Measurements from ENCODE around the gene KCNG3.

The KCNG3 gene, protein sequence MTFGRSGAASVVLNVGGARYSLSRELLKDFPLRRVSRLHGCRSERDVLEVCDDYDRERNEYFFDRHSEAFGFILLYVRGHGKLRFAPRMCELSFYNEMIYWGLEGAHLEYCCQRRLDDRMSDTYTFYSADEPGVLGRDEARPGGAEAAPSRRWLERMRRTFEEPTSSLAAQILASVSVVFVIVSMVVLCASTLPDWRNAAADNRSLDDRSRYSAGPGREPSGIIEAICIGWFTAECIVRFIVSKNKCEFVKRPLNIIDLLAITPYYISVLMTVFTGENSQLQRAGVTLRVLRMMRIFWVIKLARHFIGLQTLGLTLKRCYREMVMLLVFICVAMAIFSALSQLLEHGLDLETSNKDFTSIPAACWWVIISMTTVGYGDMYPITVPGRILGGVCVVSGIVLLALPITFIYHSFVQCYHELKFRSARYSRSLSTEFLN

DNA sequence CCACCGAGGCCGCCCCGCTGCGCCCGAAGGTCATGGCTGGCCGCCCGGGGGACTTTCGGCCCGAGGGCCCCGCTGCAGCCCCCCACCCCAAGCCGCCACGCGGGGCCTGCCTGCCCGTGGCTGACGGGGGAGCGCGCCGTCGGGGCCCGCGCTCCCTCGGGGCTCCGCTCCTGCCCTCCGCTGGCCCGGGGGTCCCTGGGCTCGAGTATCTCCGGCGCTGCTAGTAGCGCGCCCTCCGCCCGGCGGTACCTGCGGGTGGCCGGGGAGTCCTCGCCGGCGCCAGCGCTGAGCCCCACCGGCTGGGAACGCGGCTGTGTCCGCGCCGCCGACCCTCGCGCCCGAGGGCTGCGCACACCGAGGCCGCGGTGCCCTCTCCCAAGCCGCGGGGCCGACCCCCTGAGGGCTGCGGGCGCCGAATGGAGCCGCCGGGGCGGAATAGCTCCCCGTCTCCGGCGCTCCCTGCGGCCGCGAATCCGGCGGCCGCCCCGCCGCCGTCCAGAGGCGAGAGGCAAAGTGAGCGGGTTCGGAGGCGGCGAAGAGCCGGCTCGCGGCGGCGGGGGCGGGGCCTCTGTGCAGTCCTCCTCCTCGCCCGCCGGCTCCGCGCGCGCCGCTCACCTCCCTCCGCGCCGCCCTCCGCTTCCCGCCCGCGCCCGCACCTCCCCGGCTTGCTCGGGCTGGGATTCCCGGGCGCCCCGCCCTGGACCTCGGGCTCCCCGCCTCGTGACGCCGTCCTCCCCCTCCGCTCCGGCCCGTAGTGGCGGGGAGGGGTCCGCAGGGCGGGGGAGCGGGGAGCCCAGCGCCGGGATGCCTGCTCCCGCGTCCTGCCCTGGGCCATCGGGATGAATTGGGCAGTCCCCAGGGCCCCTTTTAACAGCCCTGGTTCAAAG is at the start of gene KCNG3:
TSS of gene KCNG3 (minus strand) at position 515 of the 887 bp plus-strand sequence. CDS start at position 34, 481 bp downstream.
- peak; percentile 44 for DNase-seq

DNA sequence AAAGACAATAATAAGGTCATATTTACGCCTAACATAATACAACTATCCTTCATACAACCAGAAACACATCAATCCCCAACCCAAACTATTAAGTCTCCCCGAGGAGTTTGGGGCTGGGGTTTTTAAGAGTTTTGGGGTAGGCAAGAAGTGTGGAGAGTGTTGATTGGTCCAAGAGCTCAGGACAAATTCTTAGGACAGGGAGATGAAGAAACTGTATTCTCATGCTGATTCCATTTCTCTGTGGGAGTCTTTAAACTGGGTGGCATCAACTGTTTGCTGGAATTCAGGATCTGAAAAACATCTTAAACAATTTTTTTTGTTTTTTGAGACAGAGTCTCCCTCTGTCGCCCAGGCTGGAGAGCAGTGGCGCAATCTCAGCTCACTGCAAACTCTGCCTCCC is 49.1 kb upstream of the KCNG3 start:
- no peak for DNase-seq

DNA sequence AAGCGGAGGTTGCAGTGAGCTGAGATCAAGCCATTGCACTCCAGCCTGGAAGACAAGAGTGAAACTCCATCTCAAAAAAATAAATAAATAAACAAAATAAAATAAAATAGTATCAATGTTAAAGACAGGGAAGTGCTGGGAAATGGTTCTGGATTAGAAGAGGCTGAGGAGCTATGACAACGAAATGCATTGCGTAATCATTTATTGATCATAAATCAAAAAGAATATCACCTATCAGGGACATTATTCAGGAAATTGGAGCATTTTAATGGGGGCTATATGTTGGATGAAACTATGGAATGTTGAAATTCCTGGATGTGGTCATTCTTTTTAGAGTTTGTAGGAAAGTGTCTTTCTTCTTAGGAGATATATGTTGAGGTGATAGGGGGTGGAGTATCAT is 43.7 kb upstream of the KCNG3 start:
- no peak for DNase-seq

DNA sequence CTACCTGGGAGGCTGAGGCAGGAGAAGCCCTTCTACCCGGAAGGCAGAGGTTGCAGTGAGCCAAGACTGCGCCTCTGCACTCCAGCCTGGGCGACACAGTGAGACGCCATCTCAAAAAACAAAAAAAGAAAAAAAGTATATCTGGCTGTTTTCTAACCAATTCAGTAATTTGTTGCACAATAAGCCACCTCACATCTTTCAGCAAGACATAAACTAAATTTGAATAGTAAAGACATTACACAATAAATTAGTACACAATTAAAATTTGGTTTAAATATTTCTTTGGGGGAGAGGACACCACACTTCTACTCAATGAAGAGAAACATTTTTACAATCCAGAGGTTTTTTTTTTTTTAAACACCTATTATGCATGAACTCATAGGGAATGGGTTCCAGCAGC is 38.6 kb upstream of the KCNG3 start:
- no peak for DNase-seq

DNA sequence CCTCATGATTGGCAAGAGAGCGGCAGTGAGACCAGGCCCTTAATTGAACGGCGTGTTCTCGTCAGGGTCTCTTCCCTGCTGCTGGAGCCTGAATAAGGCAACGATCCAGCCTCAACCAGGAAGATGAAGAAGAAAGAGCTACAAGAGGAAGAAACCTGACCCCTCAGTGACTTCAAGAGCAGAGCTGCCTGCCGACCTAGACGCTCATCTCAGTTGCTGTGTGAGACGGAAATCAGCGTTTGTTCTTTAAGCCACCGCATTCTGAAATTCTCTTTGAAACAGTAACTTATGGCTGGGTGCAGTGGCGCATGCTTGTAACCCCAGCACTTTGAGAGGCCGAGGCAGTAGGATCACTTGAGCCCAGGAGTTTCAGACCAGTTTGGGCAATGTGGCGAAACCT is 29.6 kb upstream of the KCNG3 start:
- no peak for DNase-seq

DNA sequence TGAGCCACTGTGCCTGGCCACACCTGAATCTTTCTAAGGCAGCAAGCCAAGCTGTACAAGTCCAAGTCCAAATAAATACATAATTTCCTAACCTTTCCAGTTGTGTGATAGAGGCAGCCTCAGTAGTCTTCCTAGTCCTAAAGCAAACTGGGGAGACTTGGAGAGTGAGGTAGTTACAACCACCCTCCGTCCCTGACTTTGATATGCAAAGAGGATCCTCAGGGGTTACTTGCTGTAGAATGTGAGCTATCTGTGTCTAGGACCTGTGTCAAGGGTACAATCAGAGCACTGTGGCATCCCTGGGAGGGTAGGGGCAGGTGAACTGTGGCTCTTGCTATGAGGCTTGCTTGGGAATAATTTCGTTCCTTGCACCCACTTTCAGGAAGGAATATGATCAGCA is 28.3 kb upstream of the KCNG3 start:
- DNase-seq, result no peak

DNA sequence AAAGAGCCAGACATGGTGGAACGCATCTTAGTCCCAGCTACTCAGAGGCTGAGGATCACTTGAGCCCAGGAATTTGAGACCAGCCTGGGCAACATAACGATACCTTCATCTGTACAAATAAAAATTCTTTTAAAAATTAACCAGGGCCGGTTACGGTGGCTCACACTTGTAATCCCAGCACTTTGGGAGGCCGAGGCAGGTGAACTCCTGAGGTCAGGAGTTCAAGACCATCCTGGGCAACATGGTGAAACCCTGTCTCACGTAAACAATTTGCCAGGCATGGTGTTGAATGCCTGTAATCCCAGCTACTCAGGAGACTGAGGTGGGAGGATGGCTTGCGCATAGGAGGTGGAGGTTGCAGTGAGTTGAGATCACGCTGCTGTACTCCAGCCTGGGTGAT is 25.8 kb upstream of the KCNG3 start:
- DNase-seq, result no peak

DNA sequence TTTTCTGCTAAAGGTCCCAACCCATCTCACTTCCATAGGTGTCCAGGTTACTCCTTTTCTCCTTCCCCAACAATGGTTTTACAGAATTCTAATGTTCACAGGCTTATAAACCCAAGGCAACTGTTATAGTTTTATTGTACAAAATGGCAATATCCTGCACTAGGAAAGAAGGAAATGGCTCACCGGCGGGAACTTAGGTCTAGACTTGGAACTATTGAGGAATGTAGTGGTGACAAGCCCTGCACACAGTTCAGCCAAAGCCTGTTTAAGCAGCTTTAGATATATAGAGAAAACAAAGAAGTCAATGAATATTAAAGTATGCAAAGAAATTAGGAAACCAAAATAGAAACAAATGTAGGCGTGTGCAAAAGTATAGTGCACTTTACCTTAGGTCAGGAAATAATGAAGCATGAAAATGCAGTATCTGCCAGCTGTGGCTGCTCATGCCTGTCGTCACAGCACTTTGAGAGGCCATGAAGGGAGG is 22.7 kb upstream of the KCNG3 start:
- no peak for DNase-seq

DNA sequence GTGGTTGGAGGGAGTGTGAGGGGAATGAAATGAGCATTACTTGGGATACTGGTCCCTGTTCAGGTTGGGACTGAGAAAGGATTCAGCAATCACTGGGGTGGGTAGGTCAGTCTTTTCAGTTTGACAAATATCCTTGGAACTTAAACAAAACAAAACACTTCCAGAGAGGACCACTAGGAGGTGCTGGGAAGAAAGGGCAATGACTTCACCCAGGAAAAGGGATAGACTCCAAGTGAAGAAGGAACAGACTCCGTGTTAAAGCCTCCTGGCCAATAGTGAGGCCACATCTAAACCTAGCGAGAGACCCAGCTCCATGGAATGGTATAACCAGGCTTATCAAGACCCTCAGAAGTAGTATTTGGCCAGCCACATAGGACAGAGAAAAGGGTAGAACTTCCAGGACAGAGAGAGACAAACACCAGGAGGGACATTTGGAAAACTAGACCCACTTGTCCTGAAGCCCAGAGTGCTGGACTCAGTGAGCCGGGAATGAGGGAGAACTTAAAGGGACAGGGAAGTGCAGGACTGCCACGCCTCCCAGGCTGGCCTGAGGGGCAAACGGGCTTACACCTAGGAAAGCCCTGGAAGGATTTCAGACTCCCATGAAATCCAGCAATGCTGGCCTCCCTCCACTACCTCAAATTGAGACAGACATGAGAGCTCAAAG is 19.6 kb upstream of the KCNG3 start:
- peak; percentile 50 for DNase-seq

DNA sequence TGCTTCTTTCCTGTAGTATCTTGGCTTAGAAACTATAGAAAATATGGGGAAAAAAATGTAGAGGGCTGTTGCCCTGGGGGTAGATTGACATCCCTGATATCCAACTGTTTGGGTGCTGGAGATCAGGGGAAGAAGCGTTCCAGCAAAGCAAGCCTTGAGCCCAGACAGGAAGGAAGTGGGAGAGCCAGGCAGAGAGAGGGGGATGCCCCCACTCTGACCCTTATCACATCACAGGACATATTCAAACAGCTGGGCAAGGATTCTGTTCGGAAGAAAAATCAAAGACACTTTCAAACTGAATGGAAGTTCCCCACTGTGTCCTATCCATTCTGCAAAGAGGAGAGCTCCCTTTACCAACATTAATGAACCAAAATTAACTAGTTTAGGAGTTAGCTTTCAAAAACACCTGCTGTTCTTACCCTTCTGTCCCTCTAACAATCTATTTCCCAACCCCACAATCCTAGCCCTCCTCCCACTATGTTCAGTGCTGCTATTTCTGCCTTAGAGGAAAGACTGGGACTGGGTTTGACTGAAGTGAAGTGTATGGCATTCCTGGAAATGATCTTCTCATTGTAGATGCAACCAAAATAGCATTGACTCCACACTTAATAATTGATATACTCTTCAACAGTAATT is 16.9 kb upstream of the KCNG3 start:
- peak; percentile 30 for DNase-seq

DNA sequence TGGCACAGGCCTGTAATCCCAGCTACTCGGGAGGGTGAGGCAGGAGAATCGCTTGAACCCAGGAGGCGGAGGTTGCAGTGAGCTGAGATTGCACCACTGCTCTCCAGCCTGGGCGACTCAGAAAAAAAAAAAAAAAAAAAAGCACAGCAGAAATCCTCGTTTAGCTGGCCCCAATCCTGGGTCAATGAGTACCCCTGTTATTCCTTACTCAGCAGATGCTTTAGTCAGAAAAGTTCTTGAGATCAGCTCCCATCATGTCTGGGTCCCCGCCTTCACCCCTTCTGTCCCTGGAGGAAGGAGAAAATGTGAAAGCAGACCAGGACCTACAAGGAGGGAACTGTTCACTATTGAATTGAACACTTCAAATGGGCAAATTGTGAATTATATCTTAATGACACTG is 16.4 kb upstream of the KCNG3 start:
- DNase-seq, result no peak

DNA sequence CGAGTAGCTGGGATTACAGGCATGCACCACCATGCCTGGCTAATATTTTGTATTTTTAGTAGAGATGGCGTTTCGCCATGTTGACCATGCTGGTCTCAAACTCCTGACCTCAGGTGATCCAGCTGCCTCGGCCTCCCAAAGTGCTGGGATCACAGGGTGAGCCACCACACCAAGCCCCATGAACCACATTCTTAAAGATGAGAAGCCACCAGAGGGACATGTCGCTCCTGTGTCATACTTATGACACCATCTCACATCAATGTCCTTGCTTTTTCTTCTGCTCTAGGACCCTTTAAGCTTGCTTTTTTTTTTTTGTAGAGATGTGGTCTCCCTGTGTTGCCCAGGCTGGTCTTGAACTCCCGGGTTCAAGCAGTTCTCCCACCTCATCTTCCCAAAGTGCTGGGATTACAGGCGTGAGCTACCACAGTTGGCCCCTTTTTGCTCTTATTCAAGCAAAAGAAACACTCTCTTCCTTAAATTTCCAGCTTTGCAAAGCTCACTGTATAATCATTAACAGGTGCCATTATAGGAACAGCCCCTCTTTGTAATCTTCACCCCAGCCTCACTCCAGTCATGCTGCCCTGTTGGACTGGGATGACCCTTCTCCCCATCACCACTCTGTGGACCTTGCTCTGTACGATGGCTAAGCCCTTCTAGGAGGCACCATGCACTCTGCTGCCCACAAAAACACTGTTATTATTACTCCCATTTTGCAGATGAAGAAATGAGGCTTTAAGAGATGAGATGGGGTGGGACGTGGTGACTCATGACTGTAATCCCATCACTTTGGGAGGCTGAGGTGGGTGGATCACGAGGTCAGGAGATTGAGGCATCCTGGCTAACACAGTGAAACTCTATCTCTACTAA is 10.8 kb upstream of the KCNG3 start:
- no peak for DNase-seq

DNA sequence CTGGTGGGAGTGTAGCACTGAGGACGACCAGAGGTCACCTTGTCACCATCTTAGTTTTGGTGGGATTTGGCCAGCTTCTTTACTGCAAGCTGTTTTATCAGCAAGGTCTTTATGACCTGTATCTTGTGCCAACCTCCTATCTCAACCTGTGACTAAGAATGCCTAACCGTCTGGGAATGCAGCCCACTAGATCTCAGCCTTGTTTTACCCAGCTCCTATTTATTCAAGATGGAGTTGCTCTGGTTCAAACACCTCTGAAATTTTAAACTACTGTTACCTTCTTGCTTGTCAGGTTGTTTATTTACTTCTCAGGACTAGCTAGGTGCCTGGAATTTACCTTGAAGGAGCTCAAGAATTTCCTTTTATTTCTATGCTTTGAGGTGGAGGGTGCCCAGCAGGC is 9.5 kb upstream of the KCNG3 start:
- no peak for DNase-seq

DNA sequence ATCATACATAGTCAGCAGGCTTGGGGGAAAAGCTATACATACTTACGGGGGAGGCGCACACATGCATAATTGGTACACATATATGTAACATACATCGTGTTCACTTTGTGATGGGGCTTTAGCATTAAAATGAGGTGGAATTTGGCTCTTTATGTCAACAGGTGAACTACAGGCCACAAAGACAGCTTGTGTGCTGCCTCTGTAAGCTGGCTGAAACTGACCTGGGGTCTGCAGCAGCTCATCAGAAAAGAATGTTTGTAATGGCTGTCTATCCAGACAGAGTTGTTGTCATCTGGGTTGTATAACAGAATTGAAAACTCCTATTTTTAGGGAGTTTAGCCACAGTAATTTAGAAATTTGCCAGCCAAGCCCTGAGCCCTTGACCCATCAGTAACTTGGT is 4.7 kb upstream of the KCNG3 start:
- DNase-seq, result no peak

DNA sequence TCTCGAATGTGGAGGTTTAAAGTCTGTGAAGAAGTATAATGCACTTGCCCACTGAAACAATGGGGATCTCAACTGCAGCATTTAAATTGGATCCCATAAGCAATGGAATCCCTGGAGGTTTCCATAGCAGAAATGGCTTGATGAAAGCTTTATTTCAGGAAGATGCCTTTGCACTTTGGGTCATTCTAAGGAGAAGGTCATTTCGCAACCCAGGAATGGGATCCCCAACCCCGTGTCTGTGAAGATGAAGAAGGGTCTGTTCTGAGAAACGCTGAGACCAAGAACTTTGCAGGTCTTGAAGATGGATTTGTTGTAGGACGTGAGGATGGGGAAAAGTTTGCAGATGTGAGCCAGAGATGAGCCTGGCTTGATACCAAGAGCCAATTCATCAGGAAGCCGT is 1.8 kb upstream of the KCNG3 start:
- no peak for DNase-seq

DNA sequence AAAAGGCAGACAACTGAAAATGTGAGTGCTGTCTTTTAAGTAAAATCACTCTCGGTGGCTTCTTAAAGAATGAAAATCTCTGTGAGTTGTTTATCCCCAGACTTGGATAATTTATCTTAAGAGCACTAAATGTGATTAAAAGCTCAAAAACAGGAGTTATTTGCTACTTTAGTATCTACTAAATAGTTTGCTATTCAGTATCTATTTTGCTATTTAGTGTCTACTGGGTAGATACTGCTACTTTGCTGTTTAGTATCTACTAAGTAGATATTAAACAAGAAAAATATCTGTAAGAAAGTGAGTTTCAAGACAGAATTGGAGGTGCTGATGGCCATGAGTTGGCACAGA is 1.4 kb upstream of the KCNG3 start:
- DNase-seq, result no peak

DNA sequence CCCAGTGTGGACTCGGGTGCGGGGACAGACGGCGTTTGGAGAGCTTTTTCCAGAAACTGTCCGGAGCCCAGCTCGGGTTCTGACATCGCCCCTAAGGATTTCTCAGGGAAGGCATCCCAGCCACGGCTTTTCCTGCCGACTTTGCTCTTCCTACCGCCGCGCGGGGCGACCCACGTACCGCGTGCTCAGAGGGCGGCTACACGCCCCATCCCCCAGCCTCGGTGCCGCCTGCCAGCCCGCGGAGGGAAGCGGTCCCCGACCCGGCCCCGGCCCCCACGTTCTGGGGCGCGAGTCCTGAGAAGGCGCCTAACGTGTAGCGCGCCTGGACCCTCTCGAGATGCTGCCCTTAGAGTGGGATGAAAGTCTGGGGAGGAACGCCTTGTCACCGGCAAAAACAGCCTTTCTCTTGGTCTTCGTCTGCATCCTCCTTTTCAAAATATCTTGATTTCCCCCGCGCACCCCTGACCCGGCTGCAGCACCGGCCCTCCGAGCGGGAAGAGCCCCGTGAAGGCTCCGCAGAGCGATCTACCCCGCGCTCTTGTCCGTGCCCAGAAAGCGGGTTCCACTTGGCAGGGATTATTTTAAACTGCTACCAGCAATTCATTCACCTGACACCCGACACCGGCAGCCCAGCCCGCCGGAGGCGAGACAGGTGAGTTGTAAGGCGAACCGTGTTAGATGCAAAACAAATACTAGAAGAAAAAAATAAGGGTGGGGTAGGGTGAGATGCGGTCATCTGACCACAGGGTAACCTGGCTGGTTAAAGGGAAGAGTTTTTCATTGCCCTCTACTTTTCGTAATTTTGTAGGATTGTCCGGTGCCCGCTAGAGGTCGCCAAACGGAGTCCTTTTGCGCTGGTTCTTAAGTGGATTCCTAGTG is 812 bp upstream of the KCNG3 start:
- peak; percentile 64 for DNase-seq

DNA sequence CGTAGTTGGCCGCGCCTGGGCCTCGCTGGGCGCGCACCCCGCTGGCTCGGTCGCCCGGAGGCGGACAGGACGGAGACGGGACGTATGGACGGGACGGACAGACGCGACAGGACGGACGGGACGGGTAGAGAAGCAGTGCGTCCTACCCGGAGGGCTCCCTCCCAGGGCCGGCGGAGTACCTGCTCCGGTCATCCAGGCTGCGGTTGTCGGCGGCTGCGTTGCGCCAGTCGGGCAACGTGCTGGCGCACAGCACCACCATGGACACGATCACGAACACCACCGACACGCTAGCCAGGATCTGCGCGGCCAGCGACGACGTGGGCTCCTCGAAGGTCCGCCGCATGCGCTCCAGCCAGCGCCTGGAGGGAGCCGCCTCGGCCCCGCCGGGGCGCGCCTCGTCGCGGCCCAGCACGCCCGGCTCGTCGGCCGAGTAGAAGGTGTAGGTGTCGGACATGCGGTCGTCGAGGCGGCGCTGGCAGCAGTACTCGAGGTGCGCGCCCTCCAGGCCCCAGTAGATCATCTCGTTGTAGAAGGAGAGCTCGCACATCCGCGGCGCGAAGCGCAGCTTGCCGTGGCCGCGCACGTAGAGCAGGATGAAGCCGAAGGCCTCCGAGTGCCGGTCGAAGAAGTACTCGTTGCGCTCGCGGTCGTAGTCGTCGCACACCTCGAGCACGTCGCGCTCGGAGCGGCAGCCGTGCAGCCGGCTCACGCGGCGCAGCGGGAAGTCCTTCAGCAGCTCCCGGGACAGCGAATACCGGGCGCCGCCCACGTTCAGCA is 903 bp downstream of the KCNG3 start:
- DNase-seq, result no peak

DNA sequence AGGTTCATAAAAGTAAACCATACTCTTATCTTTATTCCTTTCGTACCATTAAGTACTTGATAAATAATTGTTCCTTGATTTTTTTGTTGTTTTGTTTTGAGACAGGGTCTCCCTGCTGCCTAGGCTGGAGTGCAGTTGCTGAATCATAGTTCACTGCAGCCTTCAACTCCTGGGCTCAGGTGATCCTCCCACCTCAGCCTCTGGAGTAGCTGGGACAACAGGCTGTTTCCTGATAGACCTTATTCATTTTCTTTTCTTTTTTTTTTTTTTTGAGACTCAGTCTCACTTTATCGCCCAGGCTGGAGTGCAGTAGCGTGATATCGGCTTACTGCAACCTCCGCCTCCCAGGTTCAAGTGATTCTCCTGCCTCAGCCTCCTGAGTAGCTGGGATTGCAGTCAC is 5.5 kb downstream of the KCNG3 start:
- DNase-seq, result no peak
